CD4-positive, alpha-beta T cell treated with Interleukin-6 for 4 hours (primary cell): ENCODE data around the gene FNIP2.
A peak's percentile ranks its signal among the peaks of the same experiment; 100 is the strongest.
"Not testable (repeated sequence)": the region's sequence is repeated elsewhere in the genome, so short reads cannot be mapped to it uniquely, and the experiment has no call there.

ENCODE experiments used
- DNase-seq: peaks from one replicate; pipeline ENCODE4 v3.0.0-alpha.2; 2020; ENCODE audit warnings: mixed read lengths

Gene FNIP2

DNA sequence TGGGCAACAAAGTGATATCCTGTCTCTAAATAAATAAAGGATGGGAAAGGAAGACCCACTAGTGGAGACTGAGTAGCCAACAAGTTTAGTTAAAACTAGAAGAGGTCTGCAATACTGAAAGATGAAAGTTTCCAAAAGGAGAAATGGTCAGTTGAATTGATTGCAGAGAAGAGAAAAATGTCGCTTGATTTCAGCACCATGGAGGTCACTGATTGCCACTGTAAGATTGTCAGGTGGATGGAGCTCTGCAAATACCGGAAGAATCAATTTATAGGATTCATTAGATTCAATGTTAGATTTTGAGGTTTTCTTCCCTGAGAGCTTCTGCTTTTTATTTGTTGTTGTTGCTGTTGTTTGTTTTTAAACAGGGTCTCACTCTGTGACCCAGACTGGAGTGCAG, 5.4 kb upstream of the FNIP2 start:
- DNase-seq = no peak

GRCh38 chr4:158766434-158767044, 2.3 kb upstream of the FNIP2 start:
- DNase-seq = no peak

DNA sequence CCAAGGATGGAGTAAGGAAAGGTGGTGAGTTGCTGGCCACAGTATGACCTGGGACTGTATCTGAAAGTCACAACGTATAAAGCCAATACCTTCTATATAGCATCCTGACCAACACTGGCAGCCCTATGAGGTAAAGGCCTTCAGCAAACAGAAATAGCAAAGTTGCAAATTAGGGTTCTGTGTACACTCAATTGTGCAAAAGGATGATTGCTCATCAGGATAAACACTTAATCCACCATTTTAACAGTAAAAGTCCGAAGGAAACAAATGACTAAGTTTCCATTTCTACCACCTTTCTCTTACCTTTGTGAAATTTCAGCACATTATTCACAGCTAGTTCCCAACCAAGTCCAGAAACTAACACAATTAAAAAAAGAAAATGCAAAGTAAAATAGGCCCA, 1.4 kb upstream of the FNIP2 start:
- DNase-seq = no peak

DNA sequence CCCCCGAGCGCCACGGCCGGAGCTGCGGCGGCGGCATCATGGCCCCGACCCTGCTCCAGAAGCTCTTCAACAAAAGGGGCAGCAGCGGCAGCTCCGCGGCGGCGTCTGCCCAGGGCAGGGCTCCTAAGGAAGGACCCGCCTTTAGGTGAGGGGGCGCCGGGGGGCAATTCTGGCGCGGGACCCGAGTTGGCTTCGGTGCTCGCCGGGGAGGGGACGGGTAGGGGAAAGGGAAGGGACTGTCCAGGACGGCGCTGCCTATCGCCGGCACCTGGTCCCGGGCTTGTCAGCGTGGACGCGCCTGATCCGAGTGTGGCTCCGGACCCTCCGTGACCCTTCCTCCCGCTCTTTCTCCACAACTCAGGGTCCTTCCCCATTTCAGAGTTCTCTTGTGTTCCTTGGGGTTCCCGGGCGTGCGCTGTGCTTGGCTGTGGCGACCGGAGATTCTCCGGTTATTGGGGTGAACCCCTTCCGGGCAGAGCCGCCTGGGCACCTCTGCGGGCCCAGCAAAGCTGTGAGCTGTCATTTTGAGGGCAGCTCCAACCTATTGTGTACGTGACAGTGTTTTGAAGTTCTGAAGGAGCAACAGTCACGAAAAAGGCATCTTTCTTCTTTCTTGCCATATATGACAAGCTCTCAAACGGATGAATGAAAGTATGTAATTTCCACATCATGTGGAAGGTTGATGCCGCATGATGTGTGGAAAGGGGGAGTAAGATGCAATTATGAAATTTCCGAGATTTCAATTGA, 522 bp downstream of the FNIP2 start:
- DNase-seq = peak; percentile 55

DNA sequence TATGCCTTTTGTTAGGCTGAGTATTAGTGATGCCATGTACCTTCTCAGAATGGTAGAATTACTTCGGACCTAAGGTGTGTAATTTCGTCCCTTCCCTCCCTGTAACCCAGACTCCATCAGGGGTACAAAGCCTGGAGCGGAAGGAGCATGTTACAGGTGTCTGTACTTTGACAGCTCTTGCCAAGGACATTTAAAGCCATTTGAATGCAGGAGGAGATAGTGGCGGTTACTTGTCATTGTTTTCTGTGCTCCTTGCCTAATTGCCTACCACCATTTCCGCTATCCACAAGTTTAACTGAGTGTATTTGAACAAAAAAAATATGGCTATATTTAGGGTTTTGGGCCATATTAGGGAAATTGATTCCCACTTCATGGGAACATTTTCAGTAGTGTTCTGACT, 1.8 kb downstream of the FNIP2 start:
- DNase-seq = no peak

GRCh38 chr4:158771776-158772175, 3.0 kb downstream of the FNIP2 start:
- no peak for DNase-seq

DNA sequence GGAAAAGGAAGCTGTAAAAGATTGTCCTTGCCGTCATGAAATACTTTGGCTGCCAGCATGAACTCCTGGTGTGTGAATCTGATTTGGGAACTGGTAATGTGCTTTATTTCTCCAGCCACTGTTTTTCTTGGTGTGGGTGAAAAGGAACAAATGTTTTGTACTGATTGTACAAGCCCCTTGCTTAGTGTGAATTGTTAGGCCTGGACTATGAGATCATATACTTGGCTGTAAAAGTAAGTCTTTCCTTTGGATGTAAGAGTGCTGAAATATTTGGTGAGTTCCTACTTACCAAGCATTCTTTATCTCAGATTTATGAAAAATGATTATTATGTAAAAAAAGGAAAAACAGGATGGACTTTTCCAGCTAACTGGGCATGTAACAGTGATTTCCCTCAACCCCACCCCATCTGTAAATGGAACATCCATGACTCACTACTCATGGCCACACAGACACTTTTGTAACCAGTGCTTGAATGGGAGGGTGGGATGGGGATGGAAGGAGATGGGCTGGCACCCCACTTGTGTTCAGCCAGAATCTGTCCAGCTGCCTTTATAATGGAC, 6.3 kb downstream of the FNIP2 start:
- DNase-seq = no peak

DNA sequence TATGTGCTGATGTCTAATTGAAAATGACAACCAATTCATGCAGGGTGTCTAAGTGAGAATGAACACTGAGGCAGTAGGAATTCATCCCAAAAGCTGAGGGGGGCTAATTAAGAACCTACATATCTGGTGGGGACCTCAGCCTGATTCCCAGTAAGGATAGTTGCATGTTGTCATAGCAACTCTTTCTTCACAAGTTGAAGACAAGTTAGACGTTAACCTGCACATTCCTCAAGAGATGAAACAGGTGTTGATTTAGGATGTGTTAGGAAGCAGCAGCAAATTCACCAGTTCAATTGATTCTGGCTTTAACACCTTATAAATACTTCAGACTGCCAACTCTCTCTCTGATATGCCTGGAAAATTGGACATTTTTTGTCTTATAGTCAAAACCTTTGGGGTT, 7.3 kb downstream of the FNIP2 start:
- DNase-seq = no peak

- DNase-seq = no peak
These were observed 8.8 kb downstream of the FNIP2 start for GRCh38 chr4:158777423-158778155.

DNA sequence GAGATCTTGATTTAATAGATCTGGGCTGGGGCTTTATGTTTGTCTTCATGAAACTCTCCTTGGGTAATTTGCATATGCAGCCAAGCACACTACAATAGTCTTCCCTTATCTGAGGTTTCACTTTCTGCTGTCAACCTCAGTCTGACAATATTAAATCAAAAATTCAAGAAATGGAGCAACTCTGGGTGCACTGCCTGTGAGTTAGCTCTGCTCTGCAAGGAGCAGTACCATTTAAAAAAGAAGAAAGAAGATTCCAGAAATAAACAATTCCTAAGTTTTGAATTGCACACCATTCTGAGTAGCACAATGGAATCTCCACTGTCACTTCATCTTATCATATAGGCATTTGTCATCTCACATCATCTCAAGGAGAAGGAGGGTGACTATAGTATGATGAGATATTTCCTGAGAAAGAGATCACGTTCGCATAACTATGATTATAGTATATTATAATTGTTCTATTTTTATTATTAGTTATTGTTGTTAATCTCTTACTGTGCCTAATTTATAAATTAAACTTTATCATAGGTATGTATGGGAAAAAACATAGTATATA, 9.4 kb downstream of the FNIP2 start:
- no peak for DNase-seq

- no peak for DNase-seq
These were observed 9.9 kb downstream of the FNIP2 start for GRCh38 chr4:158778712-158779111.

DNA sequence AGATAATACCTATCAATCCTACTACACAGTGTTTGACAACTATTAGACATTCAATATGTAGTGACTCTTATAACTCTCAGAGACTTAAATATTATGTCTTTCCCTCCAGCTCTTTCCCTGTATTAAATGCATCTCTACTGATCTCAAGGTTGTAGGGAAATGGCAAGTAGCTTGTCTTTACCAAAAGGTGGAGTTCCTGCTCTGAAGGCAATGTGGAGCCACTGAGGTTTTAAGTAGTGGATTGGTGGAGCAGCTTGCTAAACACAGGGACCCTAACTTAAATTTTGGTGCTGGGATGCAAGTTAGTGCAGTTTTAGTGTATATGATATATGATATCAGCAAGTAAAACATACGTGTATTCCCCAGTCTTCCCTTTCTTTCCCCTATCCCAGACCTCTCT, 13.1 kb downstream of the FNIP2 start:
- no peak for DNase-seq

DNA sequence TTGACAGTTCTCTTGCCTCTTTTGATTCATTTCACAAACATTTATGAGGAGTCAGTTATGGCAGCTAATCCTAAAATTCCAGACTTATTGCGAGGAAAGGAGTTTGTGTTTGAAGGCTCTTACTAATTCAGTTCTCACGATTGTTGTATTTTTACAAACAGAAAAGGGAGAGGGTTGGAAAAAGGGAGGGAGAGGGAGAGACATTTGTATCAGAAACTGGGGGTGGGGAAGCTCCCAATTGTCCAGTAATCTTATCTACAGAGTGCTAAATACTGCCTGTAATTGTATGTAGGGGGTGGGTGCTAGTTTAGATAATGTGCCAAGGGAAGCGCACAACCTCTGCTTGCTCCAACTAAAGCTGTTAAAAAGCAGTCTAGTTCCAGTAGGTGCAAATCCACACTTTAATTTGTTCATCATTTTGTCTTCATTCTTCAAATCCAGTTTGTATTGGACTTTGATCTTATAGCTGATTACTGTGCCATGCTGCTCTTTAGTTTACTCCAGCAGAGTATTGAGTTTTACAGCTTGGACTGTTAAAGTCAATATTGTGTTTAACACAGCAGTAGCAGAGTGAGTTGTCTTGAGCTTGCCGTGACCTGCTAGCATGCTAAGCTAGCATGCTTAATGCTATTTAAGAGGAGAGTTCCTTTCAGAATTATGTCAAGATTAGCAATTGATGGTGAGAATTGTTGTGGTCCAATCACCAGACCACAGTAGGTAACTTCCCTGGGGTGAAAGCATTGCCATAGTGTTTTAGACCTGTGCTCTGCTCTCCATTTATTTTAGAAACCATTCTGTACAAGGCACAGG, 13.9 kb downstream of the FNIP2 start:
- no peak for DNase-seq

DNA sequence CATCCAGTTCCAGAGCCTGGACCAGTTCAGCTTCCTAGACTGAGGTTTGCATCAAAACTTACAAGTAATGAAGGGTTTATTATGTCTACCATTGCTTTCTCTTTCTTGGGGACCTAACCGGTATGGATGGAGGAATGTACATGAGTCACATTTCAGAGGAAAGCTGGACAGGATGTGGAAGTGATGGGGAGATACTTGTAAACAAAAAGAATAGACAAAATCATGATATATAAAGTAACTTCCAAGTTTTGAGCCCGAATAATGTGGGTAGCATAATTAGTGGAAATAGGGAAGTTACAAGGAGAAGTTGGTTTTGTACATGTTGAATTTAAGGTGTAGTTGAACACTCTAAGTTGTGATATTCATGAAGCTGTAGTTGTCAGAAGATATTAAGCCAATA, 15.0 kb downstream of the FNIP2 start:
- no peak for DNase-seq

DNA sequence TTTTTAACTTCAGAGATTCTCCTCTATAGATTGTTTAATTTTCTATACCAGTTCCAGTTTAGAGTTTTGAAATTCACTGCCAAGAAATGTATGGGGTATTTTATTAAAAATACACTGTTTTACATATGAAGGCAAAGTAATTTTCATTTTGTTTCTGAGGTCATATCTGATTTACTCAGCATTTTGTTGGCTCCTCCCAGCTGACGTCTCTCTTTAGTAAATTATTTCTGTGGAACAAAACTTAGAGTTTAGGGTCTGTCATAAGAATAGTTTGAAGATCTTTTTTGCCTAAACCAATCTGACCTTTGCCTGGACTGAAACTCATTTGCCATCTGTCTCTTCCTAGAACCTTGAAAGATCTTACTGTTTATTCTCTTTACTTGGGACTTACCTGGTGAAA, 16.9 kb downstream of the FNIP2 start:
- DNase-seq = no peak

GRCh38 chr4:158786121-158786601, 17.3 kb downstream of the FNIP2 start:
- DNase-seq = no peak

DNA sequence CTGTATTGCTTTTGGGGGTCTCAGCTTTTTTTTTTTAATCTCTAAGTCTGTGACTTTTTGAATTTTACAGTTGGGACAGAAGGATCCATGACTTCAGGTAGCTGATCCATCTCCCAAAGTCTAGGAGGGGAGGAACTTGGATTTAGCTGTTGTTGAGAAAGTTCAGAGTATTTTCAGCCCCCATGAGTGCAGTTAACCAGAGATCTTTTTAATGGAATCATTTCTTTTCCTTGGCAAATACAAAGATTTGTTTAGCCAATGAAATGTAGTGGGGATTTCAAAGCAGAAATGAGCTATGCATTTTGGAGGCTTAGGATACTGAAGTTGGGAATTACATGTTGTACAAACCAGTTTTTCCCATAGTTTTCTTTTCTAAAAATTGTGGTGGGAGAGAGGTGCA, 18.1 kb downstream of the FNIP2 start:
- no peak for DNase-seq

DNA sequence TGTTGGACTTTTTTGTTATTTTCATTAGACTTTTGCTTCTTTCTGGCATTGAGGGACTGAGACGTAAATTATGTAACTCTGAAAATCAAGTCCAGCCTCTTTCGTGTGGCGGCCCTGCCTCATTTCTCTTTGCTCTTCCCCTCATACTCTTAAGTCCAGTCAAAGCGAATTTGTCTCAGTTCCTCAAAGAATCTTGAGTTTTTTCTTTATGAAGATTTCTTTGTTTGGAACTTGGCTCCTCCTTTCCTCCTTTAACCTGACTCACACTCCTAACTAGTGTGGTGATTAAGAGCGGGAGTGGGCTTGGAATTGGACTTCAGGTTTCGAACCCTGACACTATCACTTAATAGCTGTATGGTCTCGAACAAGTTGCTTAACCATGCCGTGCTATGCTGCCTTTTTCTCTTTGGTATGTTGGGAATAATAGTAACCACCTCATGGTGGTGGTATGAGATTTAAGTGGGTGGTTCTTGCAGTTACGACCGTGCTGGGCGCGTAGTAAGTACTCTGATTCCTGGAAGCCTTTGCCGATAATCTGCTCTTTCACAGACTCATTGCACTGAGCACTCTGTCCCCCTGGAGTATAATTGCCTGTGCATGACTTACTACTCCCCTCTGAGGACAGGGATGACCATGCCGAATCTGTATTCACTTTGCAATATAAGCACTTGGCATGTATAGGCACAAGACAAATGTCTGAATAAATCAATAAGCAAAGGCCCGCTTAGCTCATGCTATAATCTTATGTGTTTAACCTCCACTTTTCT, 19.1 kb downstream of the FNIP2 start:
- DNase-seq = no peak

- DNase-seq = no peak
These were observed 19.7 kb downstream of the FNIP2 start for GRCh38 chr4:158788516-158788915.

GRCh38 chr4:158789853-158790252, 21.0 kb downstream of the FNIP2 start:
- DNase-seq = no peak

DNA sequence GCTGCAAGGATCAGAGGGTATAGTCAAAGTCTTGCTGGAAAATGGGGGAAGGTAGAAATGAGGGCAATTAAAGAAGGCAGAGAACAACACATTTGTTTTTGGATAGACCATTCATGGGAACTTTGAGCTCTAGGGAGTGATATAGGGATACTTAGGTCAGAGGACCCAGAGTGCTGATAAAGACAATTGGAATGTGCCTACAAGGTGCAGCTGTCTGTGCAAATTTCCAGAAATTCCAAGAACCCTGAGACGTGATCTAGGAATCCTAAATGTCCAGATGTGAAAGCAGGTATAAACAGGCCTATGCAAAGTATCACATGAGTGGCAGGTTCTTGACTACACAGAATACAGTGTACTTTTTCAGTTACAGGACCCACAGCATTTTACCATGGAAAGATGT, 24.2 kb downstream of the FNIP2 start:
- DNase-seq = no peak

DNA sequence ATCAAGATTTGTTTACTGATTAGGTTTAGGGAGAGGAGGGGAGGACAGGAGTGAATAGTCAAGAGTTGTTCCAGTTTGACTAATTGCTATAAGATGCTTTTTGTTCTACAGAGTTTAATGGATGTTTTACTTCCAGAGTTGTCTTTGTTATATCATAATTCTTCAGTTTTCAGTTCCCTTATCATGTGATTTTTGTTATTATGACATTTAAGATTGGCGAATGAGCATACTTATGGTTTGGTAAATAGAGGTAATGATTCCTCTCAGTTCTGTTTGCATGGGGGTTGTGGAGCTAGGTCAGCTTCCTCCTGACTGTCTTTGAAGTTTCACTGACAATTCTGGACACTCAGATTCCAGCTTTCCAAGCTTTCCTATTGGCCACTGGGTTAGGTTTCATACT, 24.6 kb downstream of the FNIP2 start:
- not testable (repeated sequence) for DNase-seq
